DND-41 (cell line): ENCODE results near the gene PTBP1.
"Not testable (repeated sequence)": the region's sequence is repeated elsewhere in the genome, so short reads cannot be mapped to it uniquely, and the experiment has no call there.

Experiments used
- ATAC-seq: fragments of 200-7000 bp; cut with Tn5 transposase; 3 replicates; pipeline ENCODE4 v1.9.1; 2021; ENCODE audit warnings: low read depth; ENCODE audit not compliant: insufficient read depth
- DNase-seq: peaks from one replicate; pipeline ENCODE4 v3.0.0-alpha.2; 2020
- H2AFZ ChIP-seq: 2 replicates; pipeline ENCODE4 v1.6.0; 2012; ENCODE audit warnings: low read depth, low read length
- H3K27ac ChIP-seq: 2 replicates; pipeline ENCODE4 v1.5.1; 2012; ENCODE audit warnings: low read length, inconsistent platforms
- H3K27me3 ChIP-seq: fragments of 200-600 bp; sonication (generic); 2 replicates; pipeline ENCODE4 v1.6.0; 2012; ENCODE audit warnings: low read length, mild to moderate bottlenecking, inconsistent platforms; ENCODE audit not compliant: insufficient read depth, poor library complexity
- H3K36me3 ChIP-seq: 2 replicates; pipeline ENCODE4 v1.5.1; 2012; ENCODE audit warnings: low read length, inconsistent platforms; ENCODE audit not compliant: insufficient read depth
- H3K4me1 ChIP-seq: 2 replicates; pipeline ENCODE4 v1.5.1; 2012; ENCODE audit warnings: mild to moderate bottlenecking, low read length; ENCODE audit not compliant: insufficient read depth
- H3K4me2 ChIP-seq: 2 replicates; pipeline ENCODE4 v1.6.0; 2012; ENCODE audit warnings: mild to moderate bottlenecking, moderate library complexity, low read length, inconsistent platforms; ENCODE audit not compliant: insufficient read depth
- H3K4me3 ChIP-seq, 2 experiments: fragments of 200-600 bp in 1 of 2; shearing (Covaris generic) in 1 of 2; 2 replicates each; pipeline ENCODE4 v1.5.1; 2012 to 2016; ENCODE audit warnings: inconsistent platforms in 2 of 2, low read length in 2 of 2, mild to moderate bottlenecking in 2 of 2, low read depth in 1 of 2, moderate library complexity in 1 of 2
- H3K79me2 ChIP-seq: 2 replicates; pipeline ENCODE4 v1.6.0; 2012; ENCODE audit warnings: low read length, inconsistent platforms; ENCODE audit not compliant: insufficient read depth
- H3K9ac ChIP-seq: 2 replicates; pipeline ENCODE4 v1.6.0; 2012; ENCODE audit warnings: low read depth, mild to moderate bottlenecking, inconsistent platforms, low read length, moderate library complexity
- H3K9me3 ChIP-seq: 2 replicates; pipeline ENCODE4 v1.5.1; 2012; ENCODE audit warnings: low read length, moderate library complexity, mild to moderate bottlenecking, inconsistent platforms; ENCODE audit not compliant: insufficient read depth, severe bottlenecking
- H4K20me1 ChIP-seq: 2 replicates; pipeline ENCODE4 v1.6.0; 2012; ENCODE audit warnings: low read length; ENCODE audit not compliant: insufficient read depth
- EZH2 ChIP-seq: IDR thresholded peaks from 3 replicates; pipeline ENCODE4 v1.6.1; 2012; ENCODE audit warnings: borderline replicate concordance, low read depth, mild to moderate bottlenecking, moderate library complexity, low read length, inconsistent platforms; ENCODE audit not compliant: severe bottlenecking
- TF ChIP-seq, protein P1 (sequence below): IDR thresholded peaks from 2 replicates; pipeline ENCODE4 v1.5.1; 2012; ENCODE audit warnings: borderline replicate concordance, low read length, moderate library complexity, mild to moderate bottlenecking; ENCODE audit not compliant: poor library complexity, severe bottlenecking; ENCODE audit errors: extremely low read depth

The PTBP1 gene

DNA sequence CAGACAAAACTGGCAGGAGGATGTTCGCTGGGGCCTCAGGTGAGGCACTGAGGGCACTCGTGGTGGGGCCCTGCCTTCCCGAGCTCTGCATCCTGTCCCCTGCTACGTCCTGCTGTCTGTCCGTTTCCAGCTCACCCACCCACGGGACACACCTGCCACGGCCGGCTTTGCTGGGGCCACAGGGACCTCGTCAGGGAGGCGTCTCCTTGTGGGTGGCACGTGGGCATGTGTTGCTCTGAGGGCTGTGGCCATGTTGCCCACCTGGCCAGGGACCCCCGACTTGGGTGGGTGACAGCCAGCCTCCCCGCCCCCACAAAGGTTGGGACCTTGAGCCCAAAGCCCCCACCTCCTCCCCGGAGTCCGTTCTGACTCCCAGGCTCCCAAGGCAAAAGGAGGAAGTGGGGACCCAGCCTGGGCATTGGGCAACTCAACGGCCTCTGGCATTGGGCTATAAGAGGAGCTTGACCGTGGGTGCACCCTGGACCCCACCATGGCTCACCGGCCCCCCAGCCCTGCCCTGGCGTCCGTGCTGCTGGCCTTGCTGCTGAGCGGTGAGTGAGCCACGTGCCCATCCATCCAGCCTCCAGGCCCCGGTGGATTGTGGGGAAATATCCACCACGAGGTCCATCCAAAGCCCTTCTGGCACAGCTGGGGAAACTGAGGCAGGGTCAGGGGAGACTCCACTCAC lies 43.4 kb downstream of the PTBP1 start, which contains the start of gene PRTN3:
Gene PRTN3 (plus strand): TSS at position 481 of the 688 bp plus-strand sequence. CDS start 10 bp downstream, at position 491.
- no peak for TF ChIP-seq EZH2
- TF ChIP-seq, protein P1, sequence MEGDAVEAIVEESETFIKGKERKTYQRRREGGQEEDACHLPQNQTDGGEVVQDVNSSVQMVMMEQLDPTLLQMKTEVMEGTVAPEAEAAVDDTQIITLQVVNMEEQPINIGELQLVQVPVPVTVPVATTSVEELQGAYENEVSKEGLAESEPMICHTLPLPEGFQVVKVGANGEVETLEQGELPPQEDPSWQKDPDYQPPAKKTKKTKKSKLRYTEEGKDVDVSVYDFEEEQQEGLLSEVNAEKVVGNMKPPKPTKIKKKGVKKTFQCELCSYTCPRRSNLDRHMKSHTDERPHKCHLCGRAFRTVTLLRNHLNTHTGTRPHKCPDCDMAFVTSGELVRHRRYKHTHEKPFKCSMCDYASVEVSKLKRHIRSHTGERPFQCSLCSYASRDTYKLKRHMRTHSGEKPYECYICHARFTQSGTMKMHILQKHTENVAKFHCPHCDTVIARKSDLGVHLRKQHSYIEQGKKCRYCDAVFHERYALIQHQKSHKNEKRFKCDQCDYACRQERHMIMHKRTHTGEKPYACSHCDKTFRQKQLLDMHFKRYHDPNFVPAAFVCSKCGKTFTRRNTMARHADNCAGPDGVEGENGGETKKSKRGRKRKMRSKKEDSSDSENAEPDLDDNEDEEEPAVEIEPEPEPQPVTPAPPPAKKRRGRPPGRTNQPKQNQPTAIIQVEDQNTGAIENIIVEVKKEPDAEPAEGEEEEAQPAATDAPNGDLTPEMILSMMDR, result no peak
- Histone ChIP-seq H3K79me2 (no peaks in the 10 kb centered on the region), H3K27me3 (no peaks in the 10 kb centered on the region), H3K9me3 (no peaks in the 10 kb centered on the region), H3K4me2 (no peak within 1 kb of the TSS), H2AFZ (no peak within 1 kb of the TSS), H3K4me3 (no peak within 1 kb of the TSS), H3K4me1 (no peaks in the 10 kb centered on the region), H3K27ac (no peak within 1 kb of the TSS), H3K36me3 (no peaks in the 10 kb centered on the region), H3K9ac (no peak within 1 kb of the TSS), H4K20me1 (no peaks in the 10 kb centered on the region)
- no peak for ATAC-seq
- DNase-seq, result no peak

DNA sequence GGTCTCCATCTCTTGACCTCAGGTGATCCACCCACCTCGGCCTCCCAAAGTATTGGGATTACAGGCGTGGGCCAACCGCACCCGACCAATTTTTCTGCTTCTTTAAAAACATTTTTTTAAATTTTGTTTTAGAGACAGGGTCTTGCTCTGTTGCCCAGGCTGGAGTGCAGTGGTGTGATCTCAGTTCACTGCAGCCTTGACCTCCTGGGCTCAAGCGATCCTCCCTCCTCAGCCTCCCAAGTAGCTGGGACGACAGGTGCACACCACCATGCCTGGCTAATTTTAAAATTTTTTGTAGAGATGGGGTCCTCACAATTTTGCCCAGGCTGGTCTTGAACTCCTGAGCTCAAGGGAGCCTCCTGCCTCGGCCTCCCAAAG lies 45.5 kb downstream of the PTBP1 start:
- H3K27me3 ChIP-seq, H3K27ac ChIP-seq, H3K4me2 ChIP-seq, H3K36me3 ChIP-seq, H3K79me2 ChIP-seq, H3K4me1 ChIP-seq, H4K20me1 ChIP-seq, DNase-seq, H3K9ac ChIP-seq, H2AFZ ChIP-seq, H3K4me3 ChIP-seq, H3K9me3 ChIP-seq, ATAC-seq: not testable (repeated sequence)

DNA sequence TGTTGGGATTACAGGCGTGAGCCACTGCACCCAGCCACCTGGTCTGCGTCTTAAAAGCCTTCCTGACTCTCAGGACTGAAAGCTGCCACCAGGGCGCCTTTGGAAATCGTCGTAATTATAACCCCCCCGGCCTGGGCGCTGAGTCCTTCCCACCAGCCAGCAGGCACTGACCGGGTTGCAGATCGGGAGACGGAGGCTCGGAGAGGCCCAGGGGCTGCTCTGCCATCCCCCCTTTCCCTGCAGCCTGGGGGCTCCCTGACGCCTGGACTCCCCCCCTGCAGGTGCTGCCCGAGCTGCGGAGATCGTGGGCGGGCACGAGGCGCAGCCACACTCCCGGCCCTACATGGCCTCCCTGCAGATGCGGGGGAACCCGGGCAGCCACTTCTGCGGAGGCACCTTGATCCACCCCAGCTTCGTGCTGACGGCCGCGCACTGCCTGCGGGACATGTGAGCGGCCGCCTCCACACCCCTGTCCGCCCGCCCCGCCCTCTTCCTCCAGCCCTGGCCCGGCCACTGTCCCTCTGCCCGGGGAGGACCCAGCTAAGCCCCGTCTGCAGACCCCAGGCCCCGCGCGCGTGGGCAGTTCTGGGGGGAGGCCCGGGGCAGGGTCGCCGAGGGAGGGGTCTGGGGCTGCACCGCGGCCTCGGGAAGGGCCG lies 46.1 kb downstream of the PTBP1 start:
- H3K4me2 ChIP-seq, result no peak overlapping the region
- no peak overlapping the region for H3K27ac ChIP-seq
- H3K27me3 ChIP-seq, result no peaks in the 10 kb centered on the region
- DNase-seq (no peak), ATAC-seq (no peak)
- H3K4me3 ChIP-seq, result no peak overlapping the region
- H2AFZ ChIP-seq, result no peak overlapping the region
- H3K79me2 ChIP-seq, result no peaks in the 10 kb centered on the region
- H3K36me3 ChIP-seq, result no peaks in the 10 kb centered on the region
- no peaks in the 10 kb centered on the region for H3K4me1 ChIP-seq
- no peaks in the 10 kb centered on the region for H4K20me1 ChIP-seq
- no peak for TF ChIP-seq EZH2
- TF ChIP-seq, protein P1, result no peak
- no peak overlapping the region for H3K9ac ChIP-seq
- H3K9me3 ChIP-seq, result no peaks in the 10 kb centered on the region

DNA sequence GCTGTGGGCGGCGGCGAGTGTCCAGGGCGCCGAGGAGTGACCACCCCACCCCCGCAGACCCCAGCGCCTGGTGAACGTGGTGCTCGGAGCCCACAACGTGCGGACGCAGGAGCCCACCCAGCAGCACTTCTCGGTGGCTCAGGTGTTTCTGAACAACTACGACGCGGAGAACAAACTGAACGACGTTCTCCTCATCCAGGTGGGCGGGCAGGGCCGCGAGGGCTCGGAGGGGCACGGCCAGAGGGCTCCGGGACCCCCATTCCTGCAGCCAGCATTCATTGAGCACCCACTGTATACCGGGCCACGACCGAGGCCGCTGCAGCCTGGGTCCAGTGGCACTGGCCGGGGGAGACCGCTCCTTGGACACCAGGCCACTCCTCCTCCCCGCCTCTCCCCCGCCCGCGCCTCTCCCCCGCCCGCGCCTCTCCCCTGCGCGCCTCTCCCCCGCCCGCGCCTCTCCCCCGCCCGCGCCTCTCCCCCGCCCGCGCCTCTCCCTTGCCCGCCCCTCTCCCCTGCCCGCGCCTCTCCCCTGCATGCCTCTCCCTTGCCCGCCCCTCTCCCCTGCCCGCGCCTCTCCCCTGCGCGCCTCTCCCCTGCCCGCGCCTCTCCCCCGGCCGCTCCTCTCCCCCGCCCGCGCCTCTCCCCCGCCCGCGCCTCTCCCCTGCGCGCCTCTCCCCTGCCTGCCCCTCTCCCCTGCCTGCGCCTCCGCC lies 46.7 kb downstream of the PTBP1 start:
- no peaks in the 10 kb centered on the region for H3K9me3 ChIP-seq
- DNase-seq (no peak), ATAC-seq (no peak)
- no peaks in the 10 kb centered on the region for H3K4me1 ChIP-seq
- H3K36me3 ChIP-seq, result no peaks in the 10 kb centered on the region
- H4K20me1 ChIP-seq, result no peaks in the 10 kb centered on the region
- no peak overlapping the region for H3K9ac ChIP-seq
- no peak overlapping the region for H3K4me3 ChIP-seq
- H3K27me3 ChIP-seq, result no peaks in the 10 kb centered on the region
- TF ChIP-seq, protein P1, result no peak
- TF ChIP-seq EZH2, result no peak
- no peak overlapping the region for H3K27ac ChIP-seq
- no peaks in the 10 kb centered on the region for H3K79me2 ChIP-seq
- no peak overlapping the region for H3K4me2 ChIP-seq
- no peak overlapping the region for H2AFZ ChIP-seq
